GM18870 (cell line): ENCODE results near the gene PGAM2.

Experiments
- ATAC-seq: cut with Tn5 transposase; IDR thresholded peaks from one replicate; pipeline ENCODE4 v1.9.1; 2021; ENCODE audit warnings: moderate library complexity; ENCODE audit not compliant: unreplicated experiment

The PGAM2 gene

GRCh38 chr7:44103923-44104859 is 38.8 kb upstream of the PGAM2 start, which contains the start of gene AEBP1:
Gene AEBP1 (plus strand): TSS chr7:44104345. CDS start chr7:44104666, 321 bp downstream.
- ATAC-seq: no peak

- no peak for ATAC-seq
These were observed 38.2 kb upstream of the PGAM2 start for GRCh38 chr7:44103566-44103922.

- no peak for ATAC-seq
These were observed 37.6 kb upstream of the PGAM2 start for GRCh38 chr7:44102846-44103565.

- ATAC-seq: no peak
These were observed 36.8 kb upstream of the PGAM2 start for GRCh38 chr7:44101966-44102845.

DNA sequence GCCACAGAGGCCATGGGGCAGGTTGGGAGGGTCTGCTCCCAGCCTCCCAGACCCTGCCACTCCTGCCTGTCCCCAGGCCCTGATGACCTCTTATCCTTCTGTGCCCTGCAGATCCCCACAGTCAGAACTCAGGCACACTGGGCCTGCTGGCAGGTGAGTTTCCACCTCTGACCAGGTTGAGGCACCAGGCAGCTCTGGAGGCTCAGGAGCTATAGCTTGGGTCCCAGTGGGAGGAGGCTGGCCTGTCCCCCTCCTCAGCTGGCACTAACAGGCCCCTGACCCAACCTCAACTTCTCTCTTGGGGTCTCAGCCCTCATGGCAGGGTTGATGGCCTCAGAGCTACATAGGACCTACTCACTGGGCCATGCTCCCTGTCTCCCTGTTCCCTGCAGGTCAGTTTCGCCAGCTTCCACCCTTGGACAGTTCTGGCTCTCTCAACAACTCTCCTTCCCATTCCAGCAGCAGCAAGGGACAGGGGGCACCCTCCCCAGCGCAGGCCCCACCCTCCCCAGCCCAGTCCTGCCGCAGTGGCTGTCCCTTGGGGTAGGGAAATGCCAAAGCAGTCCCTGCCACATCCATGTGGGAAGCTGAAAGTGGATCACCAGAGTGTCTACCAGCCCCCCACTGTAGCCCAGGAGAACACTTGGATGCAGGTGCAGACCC is 36.1 kb upstream of the PGAM2 start:
- no peak for ATAC-seq

DNA sequence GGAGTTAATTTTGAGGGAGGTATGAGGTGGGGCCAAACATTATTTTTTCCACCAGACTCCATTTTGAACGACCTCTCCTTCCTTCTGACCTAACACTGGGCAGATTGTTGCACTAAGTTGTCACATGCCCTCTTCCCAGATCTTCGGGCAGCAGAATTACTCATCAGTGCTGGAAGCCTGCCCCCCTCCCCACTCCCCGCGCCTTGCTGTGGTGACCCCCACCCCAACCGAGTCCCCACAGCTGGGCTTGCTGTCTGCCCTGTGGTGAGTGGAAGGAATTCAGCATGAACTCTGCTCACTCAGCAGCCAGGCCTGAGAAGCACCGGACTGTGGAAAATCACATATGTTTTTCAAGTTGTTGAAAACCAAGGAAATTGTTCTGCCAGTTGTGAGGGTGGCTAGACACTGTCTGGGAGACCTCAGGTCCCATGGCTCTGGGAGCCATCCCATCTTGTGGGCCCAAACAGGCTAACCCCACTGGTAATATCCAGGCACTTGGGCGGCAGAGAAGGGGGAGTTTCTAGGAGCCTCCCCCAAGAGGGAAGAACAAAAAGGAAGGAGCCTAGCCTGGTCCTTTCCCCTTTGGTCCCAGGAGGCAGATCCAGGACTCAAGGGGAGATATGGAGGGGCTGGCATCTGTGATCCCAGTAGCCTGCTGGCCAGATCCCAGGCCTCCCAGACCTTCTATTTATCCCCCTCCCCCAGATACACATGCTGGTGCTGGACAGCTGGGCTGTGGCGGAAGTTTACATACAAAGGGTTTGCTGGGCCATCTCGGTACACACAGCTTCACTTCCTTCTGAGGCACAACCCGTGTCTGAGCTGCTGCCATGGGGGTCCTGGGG is 35.3 kb upstream of the PGAM2 start:
- ATAC-seq: no peak

DNA sequence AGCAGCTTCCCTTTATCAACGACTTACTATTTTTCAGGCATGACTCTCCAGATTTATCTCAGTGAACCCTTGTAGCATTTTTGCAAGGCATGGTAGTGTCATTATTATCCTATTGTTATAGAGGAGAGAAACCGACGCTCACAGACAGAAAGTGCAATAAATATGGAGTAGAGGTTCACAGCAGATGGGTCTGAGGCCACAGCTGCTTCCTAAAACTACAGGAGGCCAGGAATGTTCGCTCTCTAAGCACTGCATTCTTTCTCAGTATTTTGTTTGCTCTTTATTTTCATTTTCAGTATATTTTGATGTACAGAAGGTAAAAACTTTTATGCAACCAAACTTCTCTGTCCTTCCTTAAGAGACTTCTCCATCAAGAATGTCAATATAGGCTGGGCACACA is 34.3 kb upstream of the PGAM2 start:
- ATAC-seq: no peak

GRCh38 chr7:44098092-44099068 is 33.0 kb upstream of the PGAM2 start:
- ATAC-seq: no peak

- no peak for ATAC-seq
These were observed 31.9 kb upstream of the PGAM2 start for GRCh38 chr7:44097064-44097932.

GRCh38 chr7:44096326-44096881 is 31.0 kb upstream of the PGAM2 start:
- ATAC-seq: no peak

- ATAC-seq: no peak
These were observed 30.4 kb upstream of the PGAM2 start for GRCh38 chr7:44095781-44096180.

GRCh38 chr7:44094883-44095592 is 29.7 kb upstream of the PGAM2 start:
- no peak for ATAC-seq

GRCh38 chr7:44094365-44094764 is 29.0 kb upstream of the PGAM2 start:
- no peak for ATAC-seq

- ATAC-seq: no peak
These were observed 27.8 kb upstream of the PGAM2 start for GRCh38 chr7:44093102-44093641.

DNA sequence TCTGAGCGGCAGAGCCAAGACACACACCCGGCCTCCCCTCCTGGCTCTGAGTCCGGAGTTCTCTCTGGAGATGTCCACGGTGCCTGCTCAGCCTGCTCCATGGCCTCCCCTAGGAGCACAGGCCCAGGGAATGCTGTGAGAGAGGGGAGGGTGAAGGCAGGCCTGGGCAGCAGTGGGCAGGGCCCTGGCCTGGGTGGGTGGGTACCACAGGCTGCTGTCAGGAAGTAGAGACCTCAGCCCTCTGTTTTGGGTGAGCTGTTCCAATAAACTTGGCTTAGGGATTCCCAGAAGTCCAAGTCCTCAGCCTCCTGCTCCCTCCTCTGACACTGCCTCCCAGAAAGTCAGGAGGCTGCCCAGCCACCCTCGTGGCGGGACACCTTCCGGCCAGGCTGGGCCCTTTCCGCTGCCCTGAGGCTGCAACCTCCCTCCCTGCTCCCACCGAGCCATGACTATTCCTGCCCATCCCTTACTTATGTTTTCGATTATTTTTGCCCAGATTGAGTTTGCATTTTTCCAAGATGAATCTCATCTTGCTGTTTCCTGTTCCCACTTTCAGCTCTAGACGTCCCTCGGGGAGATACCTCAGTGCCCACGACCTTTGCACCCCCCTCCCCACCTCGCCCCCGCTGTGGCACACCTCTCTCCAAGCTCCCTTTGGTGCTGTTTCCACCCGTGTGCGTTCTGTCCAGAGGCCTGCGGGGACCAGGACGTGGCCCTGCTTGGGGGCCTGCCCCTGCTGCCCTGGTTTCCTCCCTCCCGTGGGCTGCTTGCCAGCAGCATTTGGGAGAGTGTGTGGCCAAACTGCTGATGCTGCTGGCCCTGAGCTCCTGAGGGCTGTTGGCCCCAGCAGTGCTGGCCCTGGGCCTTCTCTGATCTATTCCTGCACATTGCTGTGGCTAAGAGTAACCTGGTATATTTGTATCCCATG is 22.8 kb upstream of the PGAM2 start:
- no peak for ATAC-seq
